ENCODE measurements around the gene MEAK7. TPM values are rescaled to one million over a fixed set of nuclear protein-coding genes. Genes with fewer than 3 reads are reported as not detected.

MEAK7 gene
- total RNA-seq, 1 experiment from 2014 or later, result 21.5 TPM

DNA sequence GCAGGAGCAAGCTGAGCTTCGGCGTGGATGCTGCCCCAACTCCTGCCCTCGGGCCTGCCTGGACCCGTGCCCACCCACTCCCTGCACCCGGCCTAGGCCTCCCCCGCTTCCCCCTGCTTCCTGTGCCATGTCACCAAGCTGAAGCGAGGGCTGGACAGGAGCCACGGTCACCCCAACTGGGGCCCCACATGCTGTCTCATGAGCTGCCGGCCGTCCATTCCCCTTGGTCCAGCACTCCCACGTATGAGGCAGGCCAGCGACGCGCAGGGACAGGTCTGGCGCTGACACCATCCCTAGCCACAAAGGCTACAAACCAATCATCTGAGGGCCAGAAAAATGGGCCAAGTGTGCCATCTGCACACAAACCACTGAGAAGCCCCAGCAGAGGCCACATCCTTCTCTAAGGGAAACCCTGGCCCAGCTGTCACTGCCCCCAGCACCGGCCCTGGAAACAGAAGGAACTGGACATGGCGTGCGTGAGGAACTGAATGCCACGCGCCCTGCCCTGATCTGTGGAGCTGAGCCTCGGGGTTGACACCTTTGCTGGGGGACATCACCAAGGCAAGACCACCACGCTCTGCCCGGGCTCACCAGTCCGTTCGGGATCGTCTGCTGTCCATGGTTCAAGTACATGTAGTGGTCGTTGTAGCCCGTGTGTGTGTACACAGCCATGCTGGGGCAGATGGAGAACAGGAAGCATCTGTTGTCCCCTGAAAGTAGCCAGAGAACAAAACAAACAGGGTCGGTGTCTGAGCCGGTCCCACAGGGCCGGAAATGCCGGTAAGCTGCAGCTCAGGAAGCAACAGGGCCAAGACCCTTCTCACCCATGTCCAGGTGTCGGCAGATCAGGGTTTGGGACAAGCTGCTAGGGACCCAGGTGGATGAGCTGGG lies 22.2 kb downstream of the MEAK7 start:
- H4K8ac ChIP-seq (replicated peaks; ENCODE audit: insufficient read length, low read depth, low read length), result no peak overlapping the region
- H3K27me3 Mint-ChIP-seq (ENCODE audit: low read depth), result no peaks in the 10 kb centered on the region
- no peaks in the 10 kb centered on the region for H3K9me3 Mint-ChIP-seq
- no peak overlapping the region for H3K4ac ChIP-seq (ENCODE audit: low read depth, low read length)
- no peaks in the 10 kb centered on the region for H3K79me1 ChIP-seq (ENCODE audit: insufficient read depth, low read depth, low read length, poor library complexity, severe bottlenecking)
- H3K27me3 ChIP-seq (ENCODE audit: insufficient read depth, low read length), result no peaks in the 10 kb centered on the region
- H3K4me1 Mint-ChIP-seq, result no peaks in the 10 kb centered on the region
- H3K18ac ChIP-seq (ENCODE audit: insufficient read length, low read depth, low read length), result no peak overlapping the region
- H2BK5ac ChIP-seq (ENCODE audit: insufficient read length, low read length), result no peak overlapping the region
- no peak overlapping the region for H2AFZ ChIP-seq (ENCODE audit: low read length)
- TF ChIP-seq, protein P1, sequence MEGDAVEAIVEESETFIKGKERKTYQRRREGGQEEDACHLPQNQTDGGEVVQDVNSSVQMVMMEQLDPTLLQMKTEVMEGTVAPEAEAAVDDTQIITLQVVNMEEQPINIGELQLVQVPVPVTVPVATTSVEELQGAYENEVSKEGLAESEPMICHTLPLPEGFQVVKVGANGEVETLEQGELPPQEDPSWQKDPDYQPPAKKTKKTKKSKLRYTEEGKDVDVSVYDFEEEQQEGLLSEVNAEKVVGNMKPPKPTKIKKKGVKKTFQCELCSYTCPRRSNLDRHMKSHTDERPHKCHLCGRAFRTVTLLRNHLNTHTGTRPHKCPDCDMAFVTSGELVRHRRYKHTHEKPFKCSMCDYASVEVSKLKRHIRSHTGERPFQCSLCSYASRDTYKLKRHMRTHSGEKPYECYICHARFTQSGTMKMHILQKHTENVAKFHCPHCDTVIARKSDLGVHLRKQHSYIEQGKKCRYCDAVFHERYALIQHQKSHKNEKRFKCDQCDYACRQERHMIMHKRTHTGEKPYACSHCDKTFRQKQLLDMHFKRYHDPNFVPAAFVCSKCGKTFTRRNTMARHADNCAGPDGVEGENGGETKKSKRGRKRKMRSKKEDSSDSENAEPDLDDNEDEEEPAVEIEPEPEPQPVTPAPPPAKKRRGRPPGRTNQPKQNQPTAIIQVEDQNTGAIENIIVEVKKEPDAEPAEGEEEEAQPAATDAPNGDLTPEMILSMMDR (conservative IDR thresholded peaks at IDR 0.05), result no peak
- DNase-seq, result no peak
- no peak overlapping the region for H3K14ac ChIP-seq (ENCODE audit: insufficient read depth, low read length)
- H3K79me2 ChIP-seq (ENCODE audit: insufficient read depth, low read length), result no peaks in the 10 kb centered on the region
- H3K36me3 Mint-ChIP-seq (ENCODE audit: insufficient read depth in 1 of 3, low read depth in 3 of 3), result peaks cover 2 to 14% (median 13%) of the 10 kb centered on the region in 3 experiments; a peak in 6 of 7 replicates
- H3K23me2 ChIP-seq (ENCODE audit: insufficient read length, low read depth, low read length, poor library complexity, severe bottlenecking), result no peaks in the 10 kb centered on the region
- H2BK120ac ChIP-seq (ENCODE audit: low read depth, low read length, poor library complexity, severe bottlenecking), result no peak overlapping the region
- no peak overlapping the region for H3K23ac ChIP-seq (ENCODE audit: insufficient read length, low read depth, low read length)
- no peaks in the 10 kb centered on the region for H3K4me1 ChIP-seq (ENCODE audit: insufficient read depth, low read length)
- peaks cover 3% of the 10 kb centered on the region for H4K20me1 ChIP-seq (ENCODE audit: control insufficient read depth, insufficient read depth, insufficient read length)
- H3K27ac Mint-ChIP-seq, result no peak overlapping the region; a peak in 1 of 7 replicates
- H4K5ac ChIP-seq (ENCODE audit: insufficient read length, low read depth, low read length), result no peak overlapping the region
- H2BK12ac ChIP-seq (ENCODE audit: insufficient read length, low read depth, low read length), result no peak overlapping the region
- no peak overlapping the region for H3K56ac ChIP-seq (ENCODE audit: insufficient read length, low read depth, low read length)
- no peak overlapping the region for H3K4me2 ChIP-seq (ENCODE audit: insufficient read depth, insufficient read length, low read length)
- H2BK15ac ChIP-seq (ENCODE audit: low read depth, low read length), result no peak overlapping the region
- H3K27ac ChIP-seq (ENCODE audit: insufficient read length, low read depth, low read length), result no peak overlapping the region
- H4K91ac ChIP-seq (ENCODE audit: insufficient read length, low read depth, low read length), result no peak overlapping the region
- no peak overlapping the region for H2BK20ac ChIP-seq (ENCODE audit: low read depth, low read length, poor library complexity, severe bottlenecking)
- H3K4me3 Mint-ChIP-seq, result no peak overlapping the region
- no peaks in the 10 kb centered on the region for H3K9me3 ChIP-seq (ENCODE audit: control insufficient read depth, low read depth, low read length)
- no peak overlapping the region for H3T11ph ChIP-seq (ENCODE audit: low read length)
- WGBS (ENCODE audit: extremely low coverage, insufficient read length, low lambda C conversion rate), result no CpG with 5 or more reads among the region's 33 CpGs
- H2AK5ac ChIP-seq (ENCODE audit: insufficient read length, low read length), result no peak overlapping the region
- no peak overlapping the region for H3K9ac ChIP-seq (ENCODE audit: extremely low read depth, insufficient read length, low read length)
